Measurements from ENCODE around the gene UBE2E2.

Gene UBE2E2

GRCh38 chr3:23292432-23292831 is 89.3 kb downstream of the UBE2E2 start:
- H3K79me2 ChIP-seq (ENCODE audit: insufficient read depth, low read length) = peaks cover 3% of the 10 kb centered on the region; the same call in 1 of the 2 replicates
- H3K27me3 ChIP-seq (ENCODE audit: insufficient read depth, low read length) = no peaks in the 10 kb centered on the region
- no peaks in the 10 kb centered on the region for H3K9me2 ChIP-seq (ENCODE audit: low read depth, low read length)
- no peak overlapping the region for H3K9ac ChIP-seq (ENCODE audit: low read length)
- H3F3A ChIP-seq (ENCODE audit: insufficient read depth, low read length) = no peaks in the 10 kb centered on the region
- no peak overlapping the region for H3K4me3 ChIP-seq (ENCODE audit: low read depth, low read length, poor library complexity, severe bottlenecking)
- H3K9me3 ChIP-seq (ENCODE audit: low read length) = no peaks in the 10 kb centered on the region
- H3K36me3 ChIP-seq (ENCODE audit: insufficient read depth, low read length) = no peaks in the 10 kb centered on the region
- no peak overlapping the region for H3K4me2 ChIP-seq (ENCODE audit: low read length)
- peaks cover 21% of the 10 kb centered on the region for H3K4me1 ChIP-seq (ENCODE audit: insufficient read depth, low read length, severe bottlenecking)
- no peaks in the 10 kb centered on the region for H4K20me1 ChIP-seq (ENCODE audit: insufficient read depth, low read length)
- TF ChIP-seq EZH2 (IDR thresholded peaks at IDR 0.05; ENCODE audit: borderline replicate concordance, low read length) (no peak), CTCF (IDR thresholded peaks at IDR 0.05; ENCODE audit: low read length) (no peak)
- H3K27ac ChIP-seq (ENCODE audit: low read depth, low read length, poor library complexity, severe bottlenecking) = no peak overlapping the region
- no peak overlapping the region for H2AFZ ChIP-seq (ENCODE audit: low read length)

- Histone ChIP-seq H3K4me1 (ENCODE audit: insufficient read depth, low read length, severe bottlenecking) (peaks cover 10% of the 10 kb centered on the region), H3K9ac (ENCODE audit: low read length) (no peak overlapping the region), H2AFZ (ENCODE audit: low read length) (no peak overlapping the region), H3K79me2 (ENCODE audit: insufficient read depth, low read length) (peaks cover 3% of the 10 kb centered on the region; the same call in 1 of the 2 replicates), H4K20me1 (ENCODE audit: insufficient read depth, low read length) (no peaks in the 10 kb centered on the region), H3K9me2 (ENCODE audit: low read depth, low read length) (no peaks in the 10 kb centered on the region), H3K27me3 (ENCODE audit: insufficient read depth, low read length) (no peaks in the 10 kb centered on the region), H3K27ac (ENCODE audit: low read depth, low read length, poor library complexity, severe bottlenecking) (peak overlapping the region; percentile 1), H3K4me3 (ENCODE audit: low read depth, low read length, poor library complexity, severe bottlenecking) (no peak overlapping the region), H3F3A (ENCODE audit: insufficient read depth, low read length) (no peaks in the 10 kb centered on the region), H3K36me3 (ENCODE audit: insufficient read depth, low read length) (no peaks in the 10 kb centered on the region), H3K9me3 (ENCODE audit: low read length) (no peaks in the 10 kb centered on the region), H3K4me2 (ENCODE audit: low read length) (no peak overlapping the region)
- TF ChIP-seq CTCF (IDR thresholded peaks at IDR 0.05; ENCODE audit: low read length) = no peak
- TF ChIP-seq EZH2 (IDR thresholded peaks at IDR 0.05; ENCODE audit: borderline replicate concordance, low read length) = no peak
Measured at GRCh38 chr3:23294770-23295387, 91.8 kb downstream of the UBE2E2 start.

GRCh38 chr3:23301819-23302218 is 98.7 kb downstream of the UBE2E2 start:
- Histone ChIP-seq H3K27me3 (ENCODE audit: insufficient read depth, low read length) (no peaks in the 10 kb centered on the region), H3K4me1 (ENCODE audit: insufficient read depth, low read length, severe bottlenecking) (no peaks in the 10 kb centered on the region), H4K20me1 (ENCODE audit: insufficient read depth, low read length) (no peaks in the 10 kb centered on the region), H3K4me3 (ENCODE audit: low read depth, low read length, poor library complexity, severe bottlenecking) (no peak overlapping the region), H3K9ac (ENCODE audit: low read length) (no peak overlapping the region), H3K79me2 (ENCODE audit: insufficient read depth, low read length) (peaks cover 13% of the 10 kb centered on the region), H3K27ac (ENCODE audit: low read depth, low read length, poor library complexity, severe bottlenecking) (no peak overlapping the region), H3K9me2 (ENCODE audit: low read depth, low read length) (no peaks in the 10 kb centered on the region; the same call in 1 of the 2 replicates), H3K36me3 (ENCODE audit: insufficient read depth, low read length) (no peaks in the 10 kb centered on the region), H2AFZ (ENCODE audit: low read length) (no peak overlapping the region), H3K9me3 (ENCODE audit: low read length) (no peaks in the 10 kb centered on the region; the same call in 1 of the 2 replicates), H3F3A (ENCODE audit: insufficient read depth, low read length) (no peaks in the 10 kb centered on the region), H3K4me2 (ENCODE audit: low read length) (no peak overlapping the region)
- TF ChIP-seq CTCF (IDR thresholded peaks at IDR 0.05; ENCODE audit: low read length) = no peak
- TF ChIP-seq EZH2 (IDR thresholded peaks at IDR 0.05; ENCODE audit: borderline replicate concordance, low read length) = no peak
